Endothelial cell of umbilical vein (primary cell): ENCODE measurements around the gene MATCAP1. TPM values are rescaled to one million over a fixed set of nuclear protein-coding genes. Genes with fewer than 3 reads are reported as not detected.

Source experiments
- BruUV-seq: library from RNA; stranded (reverse); fragments of 400-500 nt; replicated peaks from 2 replicates; lab custom pipeline; 2021; lab: Mats Ljungman, UMichigan
- CTCF ChIA-PET: fragments of 300-600, 350-600 bp; sonication (Branson Sonifier 250); formaldehyde crosslinking; loops from one replicate; lab custom pipeline; 2021; ENCODE audit warnings: antibody characterized with exemption, inconsistent platforms; lab: Charles Lee
- POLR2A ChIA-PET: fragments of 300-600, 350-600 bp; sonication (Branson Sonifier 250); formaldehyde crosslinking; loops from one replicate; lab custom pipeline; 2021; ENCODE audit warnings: antibody characterized with exemption, inconsistent platforms; lab: Charles Lee
- DNase-seq: peaks from one replicate; pipeline ENCODE4 v3.0.0-alpha.2; 2011; ENCODE audit warnings: low read depth, low spot score
- FAIRE-seq: peaks from 2 replicates; lab custom pipeline; 2011; peaks lifted over from hg19 to GRCh38; lab: Jason Lieb, UNC
- H2AFZ ChIP-seq: 2 replicates; pipeline ENCODE4 v1.6.0; 2012; ENCODE audit warnings: low read depth, low read length, control low read depth, inconsistent platforms
- H3K27ac ChIP-seq: 2 replicates; pipeline ENCODE4 v1.5.1; 2011; ENCODE audit warnings: low read depth, mild to moderate bottlenecking, control low read depth, low read length, moderate library complexity; ENCODE audit not compliant: insufficient read depth
- H3K27me3 ChIP-seq, 2 experiments: 2 replicates each; pipeline versions ENCODE4 v1.6.0 to v1.6.1; 2011; ENCODE audit warnings: low read length in 2 of 2, mixed read lengths in 1 of 2; ENCODE audit not compliant: control insufficient read depth in 2 of 2, insufficient read depth in 2 of 2
- H3K36me3 ChIP-seq, 2 experiments: 2 replicates in 1 of 2; 3 replicates in 1 of 2; pipeline ENCODE4 v1.5.1; 2011; ENCODE audit warnings: low read length in 2 of 2, mild to moderate bottlenecking in 1 of 2, moderate library complexity in 1 of 2; ENCODE audit not compliant: control insufficient read depth in 2 of 2, insufficient read depth in 2 of 2; ENCODE audit errors: extremely low read depth in 1 of 2
- H3K4me1 ChIP-seq: 3 replicates; pipeline ENCODE4 v1.5.1; 2011; ENCODE audit warnings: mild to moderate bottlenecking, low read length; ENCODE audit not compliant: control insufficient read depth, insufficient read depth; ENCODE audit errors: extremely low read depth
- H3K4me2 ChIP-seq: 2 replicates; pipeline ENCODE4 v1.6.1; 2011; ENCODE audit warnings: low read length, control low read depth, mixed read lengths; ENCODE audit not compliant: insufficient read depth
- H3K4me3 ChIP-seq, 3 experiments: fragments of 200-600 bp in 1 of 3; sonication (generic), shearing (Covaris generic) in 1 of 3; replicated peaks in 1 of 3; 2 replicates each; pipeline ENCODE4 v1.5.1; 2011 to 2016; ENCODE audit warnings: control low read depth in 3 of 3, low read length in 3 of 3, mild to moderate bottlenecking in 2 of 3, inconsistent platforms in 1 of 3, low read depth in 1 of 3, moderate library complexity in 1 of 3; ENCODE audit not compliant: insufficient read depth in 1 of 3
- H3K79me2 ChIP-seq: 2 replicates; pipeline ENCODE4 v1.6.0; 2012; ENCODE audit warnings: low read length, inconsistent platforms; ENCODE audit not compliant: control insufficient read depth, insufficient read depth
- H3K9ac ChIP-seq: replicated peaks from 2 replicates; pipeline ENCODE3; 2011; ENCODE audit warnings: low read length, control low read depth; ENCODE audit not compliant: insufficient read depth; ENCODE audit errors: extremely low read depth
- H3K9me1 ChIP-seq: replicated peaks from 3 replicates; pipeline ENCODE4 v1.6.0; 2011; ENCODE audit warnings: mild to moderate bottlenecking, low read length; ENCODE audit not compliant: control insufficient read depth, insufficient read depth; ENCODE audit errors: extremely low read depth
- H3K9me3 ChIP-seq: replicated peaks from 2 replicates; pipeline ENCODE4 v1.5.1; 2012; ENCODE audit warnings: low read length, inconsistent platforms; ENCODE audit not compliant: control insufficient read depth, insufficient read depth
- H4K20me1 ChIP-seq: replicated peaks from 2 replicates; pipeline ENCODE3; 2011; ENCODE audit warnings: mild to moderate bottlenecking, low read length; ENCODE audit not compliant: control insufficient read depth, insufficient read depth; ENCODE audit errors: extremely low read depth
- CTCF ChIP-seq, 2 donors: IDR thresholded peaks; 1 replicate in 1 of 2; 2 replicates in 1 of 2; pipeline ENCODE4 v1.5.1; 2011; ENCODE audit warnings: low read length in 2 of 2, mild to moderate bottlenecking in 2 of 2, moderate library complexity in 2 of 2, control low read depth in 1 of 2, inconsistent platforms in 1 of 2, low read depth in 1 of 2; ENCODE audit not compliant: insufficient read depth in 1 of 2; ENCODE audit errors: extremely low read depth in 1 of 2
- EZH2 ChIP-seq: IDR thresholded peaks from 2 replicates; pipeline ENCODE4 v1.6.1; 2012; ENCODE audit warnings: borderline replicate concordance, low read depth, mild to moderate bottlenecking, moderate library complexity, low read length, inconsistent platforms; ENCODE audit not compliant: severe bottlenecking
- FOS ChIP-seq: IDR thresholded peaks from 2 replicates; pipeline ENCODE4 v1.6.1; 2011; ENCODE audit warnings: mild to moderate bottlenecking, low read length, moderate library complexity, borderline replicate concordance; ENCODE audit not compliant: insufficient read depth
- GATA2 ChIP-seq: IDR thresholded peaks from 2 replicates; pipeline ENCODE4 v1.7.0; 2011; ENCODE audit warnings: low read depth, mild to moderate bottlenecking, moderate library complexity, mixed read lengths, low read length; ENCODE audit not compliant: insufficient read length, insufficient read depth
- JUN ChIP-seq: IDR thresholded peaks from 2 replicates; pipeline ENCODE4 v1.6.1; 2011; ENCODE audit warnings: borderline replicate concordance, low read depth; ENCODE audit not compliant: insufficient read length, insufficient read depth
- MAX ChIP-seq: IDR thresholded peaks from 2 replicates; pipeline ENCODE4 v1.6.1; 2011; ENCODE audit not compliant: insufficient read depth, insufficient read length
- MYC ChIP-seq: IDR thresholded peaks from one replicate; pipeline ENCODE4 v1.6.1; 2011; ENCODE audit warnings: mild to moderate bottlenecking, low read depth, low read length
- POLR2A ChIP-seq: IDR thresholded peaks from 2 replicates; pipeline ENCODE4 v1.6.1; 2012; ENCODE audit warnings: low read depth, mild to moderate bottlenecking, control low read depth, low read length
- POLR2AphosphoS5 ChIP-seq: IDR thresholded peaks from 2 replicates; pipeline ENCODE4 v1.6.1; 2012; ENCODE audit warnings: low read depth, mild to moderate bottlenecking, control low read depth, low read length, moderate library complexity; ENCODE audit not compliant: insufficient read depth
- dilution Hi-C: fragments of 300-500 bp; cut with MboI; formaldehyde crosslinking; loops from one replicate; pipeline ENCODE4 v1.15.0; 2019; ENCODE audit warnings: low sequenced_read_pairs; ENCODE audit not compliant: extremely low pct_ligation_motif_present
- intact Hi-C: fragments of 100-400 bp; cut with micrococcal nuclease; formaldehyde crosslinking; loops from one replicate; pipeline ENCODE4 v1.10.0; 2022
- polyA plus RNA-seq, 4 experiments: library from polyadenylated mRNA; depleted of rRNA in 3 of 4; stranded (reverse) in 3 of 4; unstranded in 1 of 4; fragments of >200 nt; gene quantifications; 2 replicates each; pipeline versions ENCODE4 v1.2.1 to v1.2.3, GENCODE V29; 2011 to 2012; ENCODE audit warnings: missing spikeins in 1 of 4
- total RNA-seq: library from RNA; stranded (reverse); gene quantifications from 2 replicates; pipeline ENCODE4 v1.2.3, GENCODE V29; 2021

Gene MATCAP1
- total and polyA plus RNA-seq, 2 donors (not counting 3 experiments of a cell fraction or from before 2014, with no cell fraction given) = 44.5 to 53.3 TPM

- ChIA-PET CTCF (interaction anchor here (2.2 to 2.6 kb wide), 2 partner anchors 144 to 148 kb away, joined by 5 to 11 read pairs; no protein-coding TSS in a partner anchor), POLR2A (no interaction called here)
- no peaks in the 10 kb centered on the region for H4K20me1 ChIP-seq
- no peak overlapping the region for H3K4me3 ChIP-seq
- dilution Hi-C loops = no loop called here
- no TSS peak for BruUV-seq
- no peak for DNase-seq
- no peak overlapping the region for H3K4me2 ChIP-seq
- no peak for FAIRE-seq
- intact Hi-C loops = no loop called here
- no peaks in the 10 kb centered on the region for H3K9me1 ChIP-seq
- H3K9ac ChIP-seq = no peak overlapping the region
- H3K79me2 ChIP-seq = no peaks in the 10 kb centered on the region
- no peak overlapping the region for H2AFZ ChIP-seq
- no peaks in the 10 kb centered on the region for H3K9me3 ChIP-seq
- peaks cover 36 to 38% of the 10 kb centered on the region in 2 experiments for H3K27me3 ChIP-seq
- H3K27ac ChIP-seq = no peak overlapping the region
- TF ChIP-seq MYC (no peak), JUN (no peak), FOS (no peak)
- H3K4me1 ChIP-seq = peaks cover 18% of the 10 kb centered on the region
- H3K36me3 ChIP-seq = no peaks in the 10 kb centered on the region
These were observed 22.1 kb downstream of the MATCAP1 start for GRCh38 chr16:67161595-67162058.

GRCh38 chr16:67158637-67159600, 24.8 kb downstream of the MATCAP1 start:
- Histone ChIP-seq H3K4me3 (peak overlapping the region; percentile 78 to 89 (median 81)), H3K9me1 (no peaks in the 10 kb centered on the region), H3K9me3 (no peaks in the 10 kb centered on the region), H3K9ac (peak overlapping the region; percentile 59), H3K79me2 (no peaks in the 10 kb centered on the region), H3K27me3 (peaks cover 13 to 16% of the 10 kb centered on the region in 2 experiments), H4K20me1 (no peaks in the 10 kb centered on the region), H3K36me3 (no peaks in the 10 kb centered on the region), H3K4me2 (peak overlapping the region; percentile 94), H3K4me1 (peaks cover 12% of the 10 kb centered on the region), H2AFZ (peak overlapping the region; percentile 95), H3K27ac (peak overlapping the region; percentile 18)
- intact Hi-C loops (loop anchor here (1.0 kb wide), 2 partner anchors 178 to 182 kb away; no protein-coding TSS in a partner anchor), dilution Hi-C loops (no loop called here)
- TSS peak; percentile 23 for BruUV-seq
- DNase-seq = no peak
- FAIRE-seq = peak; percentile 72
- ChIA-PET CTCF (interaction anchor here (1.0 to 2.9 kb wide), 7 partner anchors 11 to 205 kb away, joined by 3 to 30 read pairs (median 13); partner anchors contain the start of gene NOL3), POLR2A (interaction anchor here (0.9 kb wide), 1 partner anchor 11 kb away, joined by 3 read pairs; the partner anchor contains the start of gene NOL3)
- TF ChIP-seq POLR2A (no peak), GATA2 (no peak), MAX (no peak), POLR2AphosphoS5 (no peak), JUN (no peak), EZH2 (no peak), FOS (no peak), MYC (no peak), CTCF (IDR thresholded peaks at IDR 0.05; ENCODE audit: extremely low read depth in 1 of 2, insufficient read depth in 1 of 2, low read depth in 1 of 2, low read length in 2 of 2) (no peak)
